Spinal cord (tissue), 10 donors: ENCODE results near the gene MECP2. TPM values are rescaled to one million over a fixed set of nuclear protein-coding genes. Genes with fewer than 3 reads are reported as not detected.

Experiments
- DNase-seq, 6 donors: peaks; one replicate each; pipeline versions ENCODE4 v3.0.0 to v3.0.0-alpha.2; 2013 to 2015; ENCODE audit warnings: low spot score in 6 of 6, low read depth in 4 of 6
- H3K27ac ChIP-seq: one replicate; pipeline ENCODE4 v1.5.1; 2013; ENCODE audit warnings: low read depth, low read length, control low read depth
- H3K27me3 ChIP-seq: one replicate; pipeline ENCODE4 v1.6.1; 2013; ENCODE audit warnings: low read length; ENCODE audit not compliant: control insufficient read depth, insufficient read depth
- H3K36me3 ChIP-seq: one replicate; pipeline ENCODE4 v1.6.1; 2013; ENCODE audit warnings: low read length; ENCODE audit not compliant: control insufficient read depth, insufficient read depth
- H3K4me1 ChIP-seq: one replicate; pipeline ENCODE4 v1.6.1; 2013; ENCODE audit warnings: low read length; ENCODE audit not compliant: control insufficient read depth, insufficient read depth
- H3K4me3 ChIP-seq: one replicate; pipeline ENCODE4 v1.5.1; 2013; ENCODE audit warnings: low read depth, low read length, control low read depth
- H3K9me3 ChIP-seq: one replicate; pipeline ENCODE4 v1.6.1; 2013; ENCODE audit warnings: low read length; ENCODE audit not compliant: control insufficient read depth, insufficient read depth
- WGBS: methylation state at CpG from one replicate; pipeline ENCODE4 v1.1.5; 2013; ENCODE audit warnings: missing lambda C conversion rate; ENCODE audit not compliant: insufficient coverage; 5-methylcytosine and 5-hydroxymethylcytosine counted together
- polyA plus RNA-seq, 2 donors: library from polyadenylated mRNA; unstranded; fragments of 120-200 nt; gene quantifications; one replicate each; pipeline ENCODE4 v1.2.1, GENCODE V29; 2013; ENCODE audit not compliant: insufficient read length in 2 of 2
- total RNA-seq, 2 donors: library from RNA; depleted of rRNA in 1 of 2; stranded (reverse); fragments of 120-200 nt in 1 of 2; fragments of >200 nt in 1 of 2; gene quantifications; one replicate each; pipeline versions ENCODE4 v1.2.3 to v1.2.4, GENCODE V29; 2013 to 2014
- donor health status: healthy.

The MECP2 gene
- total and polyA plus RNA-seq, 4 donors = 30.7 to 43.3 (median 39.7) TPM

- Histone ChIP-seq H3K4me3 (no peak overlapping the region), H3K27ac (no peak overlapping the region), H3K4me1 (peaks cover 10% of the 10 kb centered on the region), H3K27me3 (peaks cover 2% of the 10 kb centered on the region), H3K9me3 (no peaks in the 10 kb centered on the region), H3K36me3 (peaks cover 53% of the 10 kb centered on the region)
- 86% methylated on average over 29 of the region's 29 CpGs for WGBS
- DNase-seq = no peak
Observed at GRCh38 chrX:154030715-154031305, 66.7 kb downstream of the MECP2 start.

- no peaks in the 10 kb centered on the region for H3K9me3 ChIP-seq
- no peak overlapping the region for H3K4me3 ChIP-seq
- H3K36me3 ChIP-seq = peaks cover 56% of the 10 kb centered on the region
- H3K4me1 ChIP-seq = peaks cover 10% of the 10 kb centered on the region
- 77% methylated on average over 16 of the region's 20 CpGs for WGBS
- H3K27ac ChIP-seq = no peak overlapping the region
- no peak for DNase-seq
- H3K27me3 ChIP-seq = peaks cover 2% of the 10 kb centered on the region
Observed at GRCh38 chrX:154030266-154030665, 67.3 kb downstream of the MECP2 start.

- Histone ChIP-seq H3K36me3 (peaks cover 59% of the 10 kb centered on the region), H3K4me1 (peaks cover 8% of the 10 kb centered on the region), H3K4me3 (no peak overlapping the region), H3K27ac (no peak overlapping the region), H3K27me3 (peaks cover 2% of the 10 kb centered on the region), H3K9me3 (no peaks in the 10 kb centered on the region)
- WGBS = 84% methylated on average over 5 of the region's 8 CpGs
- DNase-seq = no peak
Observed at GRCh38 chrX:154029439-154029838, 68.1 kb downstream of the MECP2 start.

- no peak for DNase-seq
- H3K9me3 ChIP-seq = no peaks in the 10 kb centered on the region
- H3K27me3 ChIP-seq = peaks cover 2% of the 10 kb centered on the region
- peaks cover 64% of the 10 kb centered on the region for H3K36me3 ChIP-seq
- H3K27ac ChIP-seq = no peak overlapping the region
- WGBS = 72% methylated on average over 11 of the region's 13 CpGs
- peaks cover 9% of the 10 kb centered on the region for H3K4me1 ChIP-seq
- no peak overlapping the region for H3K4me3 ChIP-seq
Observed at GRCh38 chrX:154028502-154029184, 68.9 kb downstream of the MECP2 start.

- Histone ChIP-seq H3K9me3 (no peaks in the 10 kb centered on the region), H3K4me1 (peaks cover 14% of the 10 kb centered on the region), H3K36me3 (peaks cover 66% of the 10 kb centered on the region), H3K4me3 (no peak overlapping the region), H3K27me3 (peaks cover 2% of the 10 kb centered on the region), H3K27ac (no peak overlapping the region)
- DNase-seq = no peak
- WGBS = 29% methylated on average over 1 of the region's 1 CpG
Observed at GRCh38 chrX:154027986-154028385, 69.5 kb downstream of the MECP2 start.

- Histone ChIP-seq H3K9me3 (no peaks in the 10 kb centered on the region), H3K4me3 (no peak overlapping the region), H3K36me3 (peaks cover 62% of the 10 kb centered on the region), H3K27me3 (peaks cover 2% of the 10 kb centered on the region), H3K4me1 (peaks cover 23% of the 10 kb centered on the region), H3K27ac (no peak overlapping the region)
- DNase-seq = no peak
- WGBS = 68% methylated on average over 6 of the region's 6 CpGs
Observed at GRCh38 chrX:154027022-154027402, 70.5 kb downstream of the MECP2 start.

GRCh38 chrX:154026136-154027021 is 71.1 kb downstream of the MECP2 start:
- Histone ChIP-seq H3K4me3 (no peak overlapping the region), H3K27me3 (peaks cover 2% of the 10 kb centered on the region), H3K9me3 (no peaks in the 10 kb centered on the region), H3K27ac (no peak overlapping the region), H3K36me3 (peaks cover 56% of the 10 kb centered on the region), H3K4me1 (peaks cover 24% of the 10 kb centered on the region)
- WGBS = 69% methylated on average over 21 of the region's 21 CpGs
- DNase-seq = no peak

- Histone ChIP-seq H3K27ac (no peak overlapping the region), H3K36me3 (peaks cover 48% of the 10 kb centered on the region), H3K4me1 (peaks cover 35% of the 10 kb centered on the region), H3K9me3 (no peaks in the 10 kb centered on the region), H3K27me3 (peaks cover 2% of the 10 kb centered on the region), H3K4me3 (no peak overlapping the region)
- WGBS = 69% methylated on average over 3 of the region's 8 CpGs
- DNase-seq = no peak
Observed at GRCh38 chrX:154025230-154025629, 72.3 kb downstream of the MECP2 start.

- H3K9me3 ChIP-seq = no peaks in the 10 kb centered on the region
- H3K27me3 ChIP-seq = peaks cover 2% of the 10 kb centered on the region
- no peak overlapping the region for H3K4me3 ChIP-seq
- peaks cover 41% of the 10 kb centered on the region for H3K36me3 ChIP-seq
- WGBS = 79% methylated on average over 14 of the region's 15 CpGs
- DNase-seq = no peak
- no peak overlapping the region for H3K27ac ChIP-seq
- H3K4me1 ChIP-seq = peaks cover 38% of the 10 kb centered on the region
Observed at GRCh38 chrX:154024271-154024670, 73.2 kb downstream of the MECP2 start.
